Muscle layer of colon (tissue), 2 donors: ENCODE measurements around the gene BTBD6.
"Not testable (repeated sequence)": the region's sequence is repeated elsewhere in the genome, so short reads cannot be mapped to it uniquely, and the experiment has no call there.

ENCODE experiments used
- H3K27ac ChIP-seq: one replicate; pipeline ENCODE4 v1.7.0; 2013; ENCODE audit warnings: low read depth, mild to moderate bottlenecking, low read length, moderate library complexity
- H3K27me3 ChIP-seq, 2 donors: one replicate each; pipeline ENCODE4 v1.7.0; 2013; ENCODE audit warnings: low read length in 2 of 2, mild to moderate bottlenecking in 2 of 2; ENCODE audit not compliant: insufficient read depth in 2 of 2, control insufficient read depth in 1 of 2
- H3K36me3 ChIP-seq: one replicate; pipeline ENCODE4 v1.7.0; 2013; ENCODE audit warnings: mild to moderate bottlenecking, low read length; ENCODE audit not compliant: insufficient read depth
- H3K4me1 ChIP-seq: one replicate; pipeline ENCODE4 v1.7.0; 2013; ENCODE audit warnings: mild to moderate bottlenecking, low read length; ENCODE audit not compliant: insufficient read depth
- H3K4me3 ChIP-seq, 2 donors: one replicate each; pipeline ENCODE4 v1.7.0; 2013; ENCODE audit warnings: low read length in 2 of 2, low read depth in 1 of 2, mild to moderate bottlenecking in 1 of 2, moderate library complexity in 1 of 2
- H3K9ac ChIP-seq: one replicate; pipeline ENCODE4 v1.7.0; 2013; ENCODE audit warnings: low read length
- H3K9me3 ChIP-seq: one replicate; pipeline ENCODE4 v1.7.0; 2013; ENCODE audit warnings: mild to moderate bottlenecking, low read length
- donor health status: abdominal sarcoma.
- donor health status: Adenocarcinoma of cecum.

The BTBD6 gene

GRCh38 chr14:105290621-105291346, 42.5 kb downstream of the BTBD6 start:
- Histone ChIP-seq H3K36me3 (no peaks in the 10 kb centered on the region), H3K4me1 (peaks cover 18% of the 10 kb centered on the region), H3K4me3 (no peak overlapping the region), H3K9ac (no peak overlapping the region), H3K27ac (no peak overlapping the region), H3K9me3 (no peaks in the 10 kb centered on the region), H3K27me3 (no peaks in the 10 kb centered on the region)

- Histone ChIP-seq H3K9ac (no peak overlapping the region), H3K27ac (no peak overlapping the region), H3K36me3 (no peaks in the 10 kb centered on the region), H3K4me1 (peaks cover 18% of the 10 kb centered on the region), H3K4me3 (no peak overlapping the region), H3K9me3 (no peaks in the 10 kb centered on the region), H3K27me3 (no peaks in the 10 kb centered on the region)
Measured at GRCh38 chr14:105292826-105293711, 44.7 kb downstream of the BTBD6 start.

- Histone ChIP-seq H3K9ac (no peak overlapping the region), H3K9me3 (no peaks in the 10 kb centered on the region), H3K27me3 (no peaks in the 10 kb centered on the region), H3K36me3 (no peaks in the 10 kb centered on the region), H3K4me3 (no peak overlapping the region), H3K27ac (no peak overlapping the region), H3K4me1 (peaks cover 22% of the 10 kb centered on the region)
Measured at GRCh38 chr14:105294142-105294597, 45.8 kb downstream of the BTBD6 start.

GRCh38 chr14:105297311-105297710, 49.0 kb downstream of the BTBD6 start:
- H3K27me3 ChIP-seq, H3K36me3 ChIP-seq, H3K4me3 ChIP-seq, H3K27ac ChIP-seq, H3K9me3 ChIP-seq, H3K9ac ChIP-seq: not testable (repeated sequence)
- peaks cover 29% of the 10 kb centered on the region for H3K4me1 ChIP-seq

- Histone ChIP-seq H3K4me1 (peaks cover 11% of the 10 kb centered on the region), H3K9me3 (no peaks in the 10 kb centered on the region), H3K9ac (peak overlapping the region; percentile 46), H3K27me3 (no peaks in the 10 kb centered on the region), H3K27ac (peak overlapping the region; percentile 93), H3K4me3 (peak overlapping the region; percentile 61 to 87), H3K36me3 (no peaks in the 10 kb centered on the region)
Measured at GRCh38 chr14:105299654-105300541, 51.6 kb downstream of the BTBD6 start.
